Vagina (tissue), 2 donors: ENCODE measurements around the gene PIAS4.

Experiments
- CTCF ChIP-seq, 3 experiments: fragments of 450-650 bp in 2 of 3; fragments of 200-600 bp in 1 of 3; sonication (generic) in 1 of 3; IDR thresholded peaks; one replicate each; pipeline ENCODE4 v1.5.1; 2017 to 2019; ENCODE audit warnings: antibody characterized with exemption in 3 of 3, mild to moderate bottlenecking in 2 of 3, moderate library complexity in 2 of 3
- POLR2A ChIP-seq, 2 donors: fragments of 450-650 bp; IDR thresholded peaks; one replicate each; pipeline ENCODE4 v1.6.1; 2017; ENCODE audit warnings: antibody characterized with exemption in 2 of 2, mild to moderate bottlenecking in 2 of 2, moderate library complexity in 2 of 2
- POLR2AphosphoS5 ChIP-seq, 2 donors: sonication (generic); formaldehyde crosslinking; IDR thresholded peaks; one replicate each; pipeline ENCODE4 v1.9.0; 2017; ENCODE audit warnings: antibody characterized with exemption in 2 of 2, mild to moderate bottlenecking in 2 of 2, low read depth in 1 of 2; ENCODE audit not compliant: insufficient read depth in 1 of 2

GRCh38 chr19:4053423-4054324, 46.1 kb downstream of the PIAS4 start:
- TF ChIP-seq CTCF (IDR thresholded peaks at IDR 0.05) (no peak), POLR2A (IDR thresholded peaks at IDR 0.05) (no peak), POLR2AphosphoS5 (IDR thresholded peaks at IDR 0.05; ENCODE audit: insufficient read depth in 1 of 2, low read depth in 1 of 2) (peak in 1 of 2 donors; percentile 13)
